IgD-negative memory B cell (primary cell): ENCODE results near the gene JOSD1. TPM values are rescaled to one million over a fixed set of nuclear protein-coding genes. Genes with fewer than 3 reads are reported as not detected.

ENCODE experiments used
- H3K27ac Mint-ChIP-seq, 3 donors: one replicate each; pipeline ENCODE4 v1.8.0; 2020 to 2022; ENCODE audit warnings: mild to moderate bottlenecking in 3 of 3, mixed read lengths in 3 of 3, moderate library complexity in 1 of 3
- H3K27me3 Mint-ChIP-seq: one replicate; pipeline ENCODE4 v1.8.0; 2021; ENCODE audit warnings: mixed read lengths
- H3K36me3 Mint-ChIP-seq: one replicate; pipeline ENCODE4 v1.8.0; 2020; ENCODE audit warnings: mild to moderate bottlenecking, mixed read lengths
- H3K4me1 Mint-ChIP-seq, 3 donors: one replicate each; pipeline ENCODE4 v1.8.0; 2020 to 2022; ENCODE audit warnings: mixed read lengths in 3 of 3, mild to moderate bottlenecking in 1 of 3
- H3K4me3 Mint-ChIP-seq, 4 donors: one replicate each; pipeline ENCODE4 v1.8.0; 2020 to 2022; ENCODE audit warnings: mild to moderate bottlenecking in 4 of 4, mixed read lengths in 4 of 4, moderate library complexity in 3 of 4
- H3K9me3 Mint-ChIP-seq, 3 donors: one replicate each; pipeline ENCODE4 v1.8.0; 2020 to 2021; ENCODE audit warnings: mixed read lengths in 3 of 3, mild to moderate bottlenecking in 1 of 3
- polyA plus RNA-seq: library from polyadenylated mRNA; unstranded; fragments of 300-500 nt; fragmentation: Illumina TruSeq; gene quantifications from one replicate; pipeline ENCODE4 v1.2.3, GENCODE V29; 2021

Gene JOSD1
- polyA plus RNA-seq, 1 donor from 2014 or later, result 5.4 TPM

- H3K4me3 Mint-ChIP-seq, result no peak overlapping the region
- H3K27ac Mint-ChIP-seq, result peak overlapping the region in 2 of 3 donors; percentile 65 to 73
- no peaks in the 10 kb centered on the region for H3K9me3 Mint-ChIP-seq
- no peaks in the 10 kb centered on the region for H3K27me3 Mint-ChIP-seq
- H3K36me3 Mint-ChIP-seq, result peaks cover 4% of the 10 kb centered on the region
- peaks cover 34 to 50% (median 35%) of the 10 kb centered on the region in 3 donors for H3K4me1 Mint-ChIP-seq
These were observed 13.2 kb upstream of the JOSD1 start for GRCh38 chr22:38713921-38714320.

- Mint-ChIP-seq H3K9me3 (no peaks in the 10 kb centered on the region), H3K36me3 (peaks cover 4% of the 10 kb centered on the region), H3K27me3 (no peaks in the 10 kb centered on the region), H3K4me3 (no peak overlapping the region), H3K27ac (peak overlapping the region; percentile 25 to 73 (median 65)), H3K4me1 (peaks cover 45 to 62% (median 46%) of the 10 kb centered on the region in 3 donors)
These were observed 11.9 kb upstream of the JOSD1 start for GRCh38 chr22:38712486-38713207.

- Mint-ChIP-seq H3K27ac (peak overlapping the region in 2 of 3 donors; percentile 59 to 81), H3K27me3 (no peaks in the 10 kb centered on the region), H3K36me3 (peaks cover 4% of the 10 kb centered on the region), H3K9me3 (no peaks in the 10 kb centered on the region), H3K4me3 (peak overlapping the region in 2 of 4 donors; percentile 41 to 59), H3K4me1 (peaks cover 47 to 69% (median 57%) of the 10 kb centered on the region in 3 donors)
These were observed 10.1 kb upstream of the JOSD1 start for GRCh38 chr22:38710866-38711265.

GRCh38 chr22:38710351-38710750 is 9.6 kb upstream of the JOSD1 start:
- peak overlapping the region in 2 of 3 donors; percentile 39 to 81 for H3K27ac Mint-ChIP-seq
- H3K36me3 Mint-ChIP-seq, result peaks cover 4% of the 10 kb centered on the region
- no peak overlapping the region for H3K4me3 Mint-ChIP-seq
- no peaks in the 10 kb centered on the region for H3K27me3 Mint-ChIP-seq
- peaks cover 46 to 73% (median 55%) of the 10 kb centered on the region in 3 donors for H3K4me1 Mint-ChIP-seq
- no peaks in the 10 kb centered on the region for H3K9me3 Mint-ChIP-seq

GRCh38 chr22:38709306-38709705 is 8.6 kb upstream of the JOSD1 start:
- H3K4me1 Mint-ChIP-seq, result peaks cover 43 to 75% (median 59%) of the 10 kb centered on the region in 3 donors
- H3K27me3 Mint-ChIP-seq, result no peaks in the 10 kb centered on the region
- no peaks in the 10 kb centered on the region for H3K9me3 Mint-ChIP-seq
- H3K36me3 Mint-ChIP-seq, result peaks cover 4% of the 10 kb centered on the region
- H3K27ac Mint-ChIP-seq, result peak overlapping the region; percentile 44 to 92 (median 86)
- peak overlapping the region; percentile 63 to 97 (median 86) for H3K4me3 Mint-ChIP-seq

GRCh38 chr22:38707984-38708383 is 7.2 kb upstream of the JOSD1 start:
- no peaks in the 10 kb centered on the region for H3K9me3 Mint-ChIP-seq
- H3K27ac Mint-ChIP-seq, result peak overlapping the region; percentile 69 to 96 (median 86)
- H3K4me3 Mint-ChIP-seq, result peak overlapping the region; percentile 63 to 97 (median 94)
- no peaks in the 10 kb centered on the region for H3K27me3 Mint-ChIP-seq
- peaks cover 34 to 67% (median 50%) of the 10 kb centered on the region in 3 donors for H3K4me1 Mint-ChIP-seq
- H3K36me3 Mint-ChIP-seq, result peaks cover 4% of the 10 kb centered on the region

- peak overlapping the region; percentile 71 to 96 (median 92) for H3K27ac Mint-ChIP-seq
- no peaks in the 10 kb centered on the region for H3K9me3 Mint-ChIP-seq
- H3K27me3 Mint-ChIP-seq, result no peaks in the 10 kb centered on the region
- peak overlapping the region; percentile 85 to 97 (median 94) for H3K4me3 Mint-ChIP-seq
- peaks cover 31 to 62% (median 46%) of the 10 kb centered on the region in 3 donors for H3K4me1 Mint-ChIP-seq
- peaks cover 4% of the 10 kb centered on the region for H3K36me3 Mint-ChIP-seq
These were observed 6.6 kb upstream of the JOSD1 start for GRCh38 chr22:38707346-38707745.

GRCh38 chr22:38706901-38707195 is 6.1 kb upstream of the JOSD1 start:
- H3K27me3 Mint-ChIP-seq, result no peaks in the 10 kb centered on the region
- peaks cover 27 to 57% (median 43%) of the 10 kb centered on the region in 3 donors for H3K4me1 Mint-ChIP-seq
- H3K4me3 Mint-ChIP-seq, result peak overlapping the region; percentile 85 to 97 (median 94)
- peak overlapping the region; percentile 71 to 96 (median 92) for H3K27ac Mint-ChIP-seq
- H3K36me3 Mint-ChIP-seq, result no peaks in the 10 kb centered on the region
- H3K9me3 Mint-ChIP-seq, result no peaks in the 10 kb centered on the region

GRCh38 chr22:38706101-38706900 is 5.6 kb upstream of the JOSD1 start:
- H3K9me3 Mint-ChIP-seq, result peaks cover 0 to under 1% (median 0%) of the 10 kb centered on the region in 3 donors
- H3K27me3 Mint-ChIP-seq, result no peaks in the 10 kb centered on the region
- H3K27ac Mint-ChIP-seq, result peak overlapping the region; percentile 74 to 99 (median 92)
- no peaks in the 10 kb centered on the region for H3K36me3 Mint-ChIP-seq
- H3K4me3 Mint-ChIP-seq, result peak overlapping the region; percentile 85 to 97 (median 94)
- peaks cover 30 to 58% (median 48%) of the 10 kb centered on the region in 3 donors for H3K4me1 Mint-ChIP-seq

GRCh38 chr22:38705235-38706100 is 4.7 kb upstream of the JOSD1 start, which contains the start of gene GTPBP1:
GTPBP1 (plus strand) TSS chr22:38705944; CDS start chr22:38705956, 12 bp downstream.
- H3K27ac Mint-ChIP-seq, result peak within 1 kb of the TSS; percentile 74 to 99 (median 96)
- H3K4me1 Mint-ChIP-seq, result peaks cover 27 to 50% (median 43%) of the 10 kb centered on the region in 3 donors
- peak within 1 kb of the TSS; percentile 85 to 97 (median 94) for H3K4me3 Mint-ChIP-seq
- H3K27me3 Mint-ChIP-seq, result no peaks in the 10 kb centered on the region
- peaks cover 0 to 1% (median 0%) of the 10 kb centered on the region in 3 donors for H3K9me3 Mint-ChIP-seq
- no peaks in the 10 kb centered on the region for H3K36me3 Mint-ChIP-seq

- Mint-ChIP-seq H3K27me3 (no peaks in the 10 kb centered on the region), H3K4me3 (peak overlapping the region; percentile 70 to 92 (median 91)), H3K9me3 (peaks cover 0 to 1% (median 0%) of the 10 kb centered on the region in 3 donors), H3K27ac (peak overlapping the region; percentile 74 to 99 (median 96)), H3K36me3 (no peaks in the 10 kb centered on the region), H3K4me1 (peaks cover 26 to 46% (median 43%) of the 10 kb centered on the region in 3 donors)
These were observed 4.0 kb upstream of the JOSD1 start for GRCh38 chr22:38704654-38705234.

- peaks cover 40 to 50% (median 44%) of the 10 kb centered on the region in 3 donors for H3K4me1 Mint-ChIP-seq
- H3K9me3 Mint-ChIP-seq, result peaks cover 0 to 1% (median 0%) of the 10 kb centered on the region in 3 donors
- H3K27ac Mint-ChIP-seq, result peak overlapping the region; percentile 97 to 100 (median 98)
- no peaks in the 10 kb centered on the region for H3K27me3 Mint-ChIP-seq
- H3K4me3 Mint-ChIP-seq, result peak overlapping the region; percentile 94 to 99 (median 96)
- no peaks in the 10 kb centered on the region for H3K36me3 Mint-ChIP-seq
These were observed 414 bp downstream of the JOSD1 start for GRCh38 chr22:38700270-38700788.

- Mint-ChIP-seq H3K4me1 (peaks cover 40 to 49% (median 40%) of the 10 kb centered on the region in 3 donors), H3K27ac (peak overlapping the region; percentile 97 to 99 (median 98)), H3K36me3 (no peaks in the 10 kb centered on the region), H3K27me3 (no peaks in the 10 kb centered on the region), H3K9me3 (peaks cover 0 to 1% (median 0%) of the 10 kb centered on the region in 3 donors), H3K4me3 (peak overlapping the region; percentile 94 to 98 (median 96))
These were observed 959 bp downstream of the JOSD1 start for GRCh38 chr22:38699784-38700183.
